ENCODE results near the gene IRF8.

IRF8 gene

DNA sequence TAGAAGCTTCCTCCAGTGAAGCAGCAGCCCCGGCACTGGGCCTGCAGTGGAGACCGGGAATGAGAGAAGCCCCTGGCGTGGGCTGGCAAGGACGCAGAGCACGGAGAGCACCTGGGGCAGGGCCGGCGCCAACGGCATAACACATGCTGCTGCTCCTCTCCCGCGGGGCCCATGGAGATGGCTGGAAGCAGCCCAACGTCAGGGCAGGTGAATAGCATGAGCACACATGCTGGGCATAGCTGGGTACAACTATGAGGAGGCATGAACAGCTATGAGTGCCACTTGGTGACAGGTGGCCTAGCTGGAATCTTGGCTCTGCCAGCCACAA lies 46.4 kb downstream of the IRF8 start:
- Histone ChIP-seq H3K4me1 (ENCODE audit: control insufficient read depth, low read depth, low read length) (no peaks in the 10 kb centered on the region), H3K79me1 (ENCODE audit: low read length) (no peaks in the 10 kb centered on the region), H3K23ac (ENCODE audit: low read length) (no peak overlapping the region), H3K79me2 (ENCODE audit: control insufficient read depth, insufficient read depth, low read length) (no peaks in the 10 kb centered on the region), H3K4me3 (ENCODE audit: low read length) (no peak overlapping the region), H2AK5ac (ENCODE audit: low read length) (no peak overlapping the region), H3K18ac (ENCODE audit: low read length) (no peak overlapping the region), H3K4me2 (ENCODE audit: low read length) (no peak overlapping the region), H2BK120ac (ENCODE audit: low read depth, low read length) (no peak overlapping the region), H3K27ac (ENCODE audit: low read depth, low read length) (no peak overlapping the region), H3K4ac (ENCODE audit: low read depth, low read length) (no peak overlapping the region), H2BK5ac (ENCODE audit: low read length) (no peak overlapping the region), H3K36me3 (ENCODE audit: control insufficient read depth, insufficient read depth, low read length) (no peaks in the 10 kb centered on the region), H2BK15ac (replicated peaks; ENCODE audit: low read depth) (no peak overlapping the region), H3K27me3 (ENCODE audit: insufficient read depth, low read length, poor library complexity) (no peaks in the 10 kb centered on the region), H3K9ac (ENCODE audit: low read length) (no peak overlapping the region), H4K5ac (ENCODE audit: low read length) (no peak overlapping the region), H3K56ac (ENCODE audit: low read length) (no peak overlapping the region), H4K8ac (ENCODE audit: low read depth, low read length) (no peak overlapping the region)
- WGBS (ENCODE audit: extremely low coverage, insufficient coverage, low lambda C conversion rate): no CpG with 5 or more reads among the region's 11 CpGs
- DNase-seq: no peak

- DNase-seq: no peak
- H3K79me1 ChIP-seq (ENCODE audit: low read length): no peaks in the 10 kb centered on the region
- no peak overlapping the region for H3K9ac ChIP-seq (ENCODE audit: low read length)
- H2AK5ac ChIP-seq (ENCODE audit: low read length): no peak overlapping the region
- no peak overlapping the region for H4K8ac ChIP-seq (ENCODE audit: low read depth, low read length)
- H3K4ac ChIP-seq (ENCODE audit: low read depth, low read length): no peak overlapping the region
- H2BK120ac ChIP-seq (ENCODE audit: low read depth, low read length): no peak overlapping the region
- no peaks in the 10 kb centered on the region for H3K4me1 ChIP-seq (ENCODE audit: control insufficient read depth, low read depth, low read length)
- H3K4me2 ChIP-seq (ENCODE audit: low read length): no peak overlapping the region
- H3K79me2 ChIP-seq (ENCODE audit: control insufficient read depth, insufficient read depth, low read length): no peaks in the 10 kb centered on the region
- H3K36me3 ChIP-seq (ENCODE audit: control insufficient read depth, insufficient read depth, low read length): no peaks in the 10 kb centered on the region
- H3K56ac ChIP-seq (ENCODE audit: low read length): no peak overlapping the region
- H2BK5ac ChIP-seq (ENCODE audit: low read length): no peak overlapping the region
- no peak overlapping the region for H2BK15ac ChIP-seq (replicated peaks; ENCODE audit: low read depth)
- no CpG with 5 or more reads among the region's 13 CpGs for WGBS (ENCODE audit: extremely low coverage, insufficient coverage, low lambda C conversion rate)
- no peak overlapping the region for H3K4me3 ChIP-seq (ENCODE audit: low read length)
- H3K27me3 ChIP-seq (ENCODE audit: insufficient read depth, low read length, poor library complexity): no peaks in the 10 kb centered on the region
- no peak overlapping the region for H3K23ac ChIP-seq (ENCODE audit: low read length)
- no peak overlapping the region for H4K5ac ChIP-seq (ENCODE audit: low read length)
- no peak overlapping the region for H3K27ac ChIP-seq (ENCODE audit: low read depth, low read length)
- no peak overlapping the region for H3K18ac ChIP-seq (ENCODE audit: low read length)
Observed at GRCh38 chr16:85946541-85947124, 47.7 kb downstream of the IRF8 start.

DNA sequence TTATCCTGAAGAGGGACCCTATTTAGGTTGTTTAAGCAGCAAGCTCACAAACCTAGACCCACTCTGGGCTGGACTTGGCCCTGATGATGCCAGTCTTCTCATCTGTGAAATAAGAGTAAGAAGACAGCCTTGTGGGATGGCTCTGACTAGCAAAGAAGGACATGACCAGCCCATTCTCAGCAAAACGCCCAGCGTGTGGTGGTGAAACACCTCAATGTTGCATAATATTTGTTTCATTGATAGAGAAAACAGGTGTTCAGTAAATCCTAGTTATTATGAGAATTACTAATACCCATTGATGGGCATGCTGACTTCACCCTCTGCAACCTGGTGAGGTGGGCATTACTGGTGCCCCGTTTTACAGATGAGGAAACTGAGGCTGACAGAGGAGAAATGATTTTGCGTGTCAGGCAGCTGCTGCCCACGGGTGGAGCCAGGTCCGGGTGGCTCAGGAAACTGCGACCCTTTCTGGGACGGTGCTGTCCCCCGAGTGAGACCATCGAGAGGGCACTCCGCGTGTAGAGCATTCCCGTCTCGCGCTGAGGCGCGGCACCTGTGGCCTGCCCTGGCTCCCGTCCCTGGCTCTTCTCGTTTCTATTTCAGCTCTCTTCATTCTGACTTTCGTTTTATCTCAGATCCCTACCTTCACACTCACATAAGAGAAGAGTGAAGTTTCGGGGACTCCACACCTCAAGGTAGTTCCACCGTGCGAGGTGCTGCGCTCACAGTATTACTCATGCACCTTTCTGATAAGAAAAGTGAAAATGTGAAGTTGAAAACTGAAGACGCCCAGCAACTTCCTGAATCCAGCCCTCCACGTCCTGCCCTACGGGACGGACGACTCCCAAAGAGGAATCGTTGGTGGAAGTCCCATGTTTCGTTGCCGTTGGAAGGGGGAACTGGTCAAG lies 48.5 kb downstream of the IRF8 start:
- H4K5ac ChIP-seq (ENCODE audit: low read length): no peak overlapping the region
- no peaks in the 10 kb centered on the region for H3K79me1 ChIP-seq (ENCODE audit: low read length)
- H3K18ac ChIP-seq (ENCODE audit: low read length): no peak overlapping the region
- no peak overlapping the region for H3K23ac ChIP-seq (ENCODE audit: low read length)
- H2AK5ac ChIP-seq (ENCODE audit: low read length): no peak overlapping the region
- H3K27ac ChIP-seq (ENCODE audit: low read depth, low read length): no peak overlapping the region
- H2BK15ac ChIP-seq (replicated peaks; ENCODE audit: low read depth): no peak overlapping the region
- no peak overlapping the region for H3K9ac ChIP-seq (ENCODE audit: low read length)
- no peaks in the 10 kb centered on the region for H3K27me3 ChIP-seq (ENCODE audit: insufficient read depth, low read length, poor library complexity)
- no peak overlapping the region for H3K4me2 ChIP-seq (ENCODE audit: low read length)
- H3K56ac ChIP-seq (ENCODE audit: low read length): no peak overlapping the region
- WGBS (ENCODE audit: extremely low coverage, insufficient coverage, low lambda C conversion rate): no CpG with 5 or more reads among the region's 32 CpGs
- H2BK5ac ChIP-seq (ENCODE audit: low read length): no peak overlapping the region
- no peak for DNase-seq
- no peak overlapping the region for H2BK120ac ChIP-seq (ENCODE audit: low read depth, low read length)
- H3K36me3 ChIP-seq (ENCODE audit: control insufficient read depth, insufficient read depth, low read length): no peaks in the 10 kb centered on the region
- no peak overlapping the region for H3K4ac ChIP-seq (ENCODE audit: low read depth, low read length)
- no peaks in the 10 kb centered on the region for H3K79me2 ChIP-seq (ENCODE audit: control insufficient read depth, insufficient read depth, low read length)
- H3K4me1 ChIP-seq (ENCODE audit: control insufficient read depth, low read depth, low read length): no peaks in the 10 kb centered on the region
- no peak overlapping the region for H3K4me3 ChIP-seq (ENCODE audit: low read length)
- no peak overlapping the region for H4K8ac ChIP-seq (ENCODE audit: low read depth, low read length)

GRCh38 chr16:85948138-85948509 lies 49.2 kb downstream of the IRF8 start:
- Histone ChIP-seq H3K23ac (ENCODE audit: low read length) (no peak overlapping the region), H3K79me2 (ENCODE audit: control insufficient read depth, insufficient read depth, low read length) (no peaks in the 10 kb centered on the region), H3K4me3 (ENCODE audit: low read length) (no peak overlapping the region), H3K4me2 (ENCODE audit: low read length) (no peak overlapping the region), H3K4ac (ENCODE audit: low read depth, low read length) (no peak overlapping the region), H3K79me1 (ENCODE audit: low read length) (no peaks in the 10 kb centered on the region), H3K9ac (ENCODE audit: low read length) (no peak overlapping the region), H3K4me1 (ENCODE audit: control insufficient read depth, low read depth, low read length) (no peaks in the 10 kb centered on the region), H3K18ac (ENCODE audit: low read length) (no peak overlapping the region), H2BK5ac (ENCODE audit: low read length) (no peak overlapping the region), H2BK15ac (replicated peaks; ENCODE audit: low read depth) (no peak overlapping the region), H2BK120ac (ENCODE audit: low read depth, low read length) (no peak overlapping the region), H3K36me3 (ENCODE audit: control insufficient read depth, insufficient read depth, low read length) (no peaks in the 10 kb centered on the region), H4K8ac (ENCODE audit: low read depth, low read length) (no peak overlapping the region), H3K56ac (ENCODE audit: low read length) (no peak overlapping the region), H2AK5ac (ENCODE audit: low read length) (no peak overlapping the region), H4K5ac (ENCODE audit: low read length) (no peak overlapping the region), H3K27me3 (ENCODE audit: insufficient read depth, low read length, poor library complexity) (no peaks in the 10 kb centered on the region), H3K27ac (ENCODE audit: low read depth, low read length) (no peak overlapping the region)
- DNase-seq: no peak
- no CpG with 5 or more reads among the region's 20 CpGs for WGBS (ENCODE audit: extremely low coverage, insufficient coverage, low lambda C conversion rate)

DNA sequence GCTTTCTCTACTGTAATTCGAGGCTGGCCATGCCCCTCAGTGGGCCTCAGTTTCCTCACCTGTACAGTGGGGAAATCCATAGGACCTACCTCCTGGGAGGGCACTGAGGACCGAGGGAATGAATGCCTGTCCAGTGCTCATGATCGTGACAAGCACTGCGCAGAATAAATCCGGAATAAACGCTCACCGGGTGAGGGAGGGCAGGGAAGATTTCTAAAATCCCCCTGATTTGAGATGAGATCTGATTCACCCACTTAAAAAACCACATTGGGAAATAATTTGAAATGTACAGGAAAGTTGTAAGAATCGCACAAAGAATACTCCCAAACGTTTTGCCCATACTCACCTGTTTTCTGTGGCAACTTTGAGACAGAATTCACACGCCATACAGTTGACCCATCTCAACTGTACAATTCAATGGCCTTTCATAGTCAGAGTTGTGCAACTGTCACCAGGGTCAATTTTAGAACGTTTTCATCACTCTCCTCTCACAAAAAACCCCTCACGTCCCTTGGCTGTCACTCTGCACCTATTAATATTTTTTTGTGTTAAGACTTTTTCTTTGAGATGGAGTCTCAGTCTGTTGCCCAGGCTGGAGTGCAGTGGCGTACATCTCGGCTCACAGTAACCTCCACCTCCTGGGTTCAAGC lies 49.8 kb downstream of the IRF8 start:
- H4K5ac ChIP-seq (ENCODE audit: low read length): no peak overlapping the region
- no peak overlapping the region for H3K56ac ChIP-seq (ENCODE audit: low read length)
- H3K79me2 ChIP-seq (ENCODE audit: control insufficient read depth, insufficient read depth, low read length): no peaks in the 10 kb centered on the region
- no peak overlapping the region for H2BK15ac ChIP-seq (replicated peaks; ENCODE audit: low read depth)
- no peak overlapping the region for H2AK5ac ChIP-seq (ENCODE audit: low read length)
- H3K79me1 ChIP-seq (ENCODE audit: low read length): no peaks in the 10 kb centered on the region
- DNase-seq: no peak
- no peak overlapping the region for H3K27ac ChIP-seq (ENCODE audit: low read depth, low read length)
- H3K4me2 ChIP-seq (ENCODE audit: low read length): no peak overlapping the region
- H3K27me3 ChIP-seq (ENCODE audit: insufficient read depth, low read length, poor library complexity): no peaks in the 10 kb centered on the region
- no peaks in the 10 kb centered on the region for H3K4me1 ChIP-seq (ENCODE audit: control insufficient read depth, low read depth, low read length)
- no peak overlapping the region for H3K4ac ChIP-seq (ENCODE audit: low read depth, low read length)
- no CpG with 5 or more reads among the region's 14 CpGs for WGBS (ENCODE audit: extremely low coverage, insufficient coverage, low lambda C conversion rate)
- no peak overlapping the region for H3K18ac ChIP-seq (ENCODE audit: low read length)
- no peak overlapping the region for H3K9ac ChIP-seq (ENCODE audit: low read length)
- no peaks in the 10 kb centered on the region for H3K36me3 ChIP-seq (ENCODE audit: control insufficient read depth, insufficient read depth, low read length)
- no peak overlapping the region for H2BK5ac ChIP-seq (ENCODE audit: low read length)
- H4K8ac ChIP-seq (ENCODE audit: low read depth, low read length): no peak overlapping the region
- no peak overlapping the region for H2BK120ac ChIP-seq (ENCODE audit: low read depth, low read length)
- no peak overlapping the region for H3K23ac ChIP-seq (ENCODE audit: low read length)
- no peak overlapping the region for H3K4me3 ChIP-seq (ENCODE audit: low read length)

All from mesendoderm (in vitro differentiated cells).